ENCODE measurements around the gene ANKRD66.
A peak's percentile ranks its signal among the peaks of the same experiment; 100 is the strongest.
"Not testable (repeated sequence)": the region's sequence is repeated elsewhere in the genome, so short reads cannot be mapped to it uniquely, and the experiment has no call there.

Gene ANKRD66

DNA sequence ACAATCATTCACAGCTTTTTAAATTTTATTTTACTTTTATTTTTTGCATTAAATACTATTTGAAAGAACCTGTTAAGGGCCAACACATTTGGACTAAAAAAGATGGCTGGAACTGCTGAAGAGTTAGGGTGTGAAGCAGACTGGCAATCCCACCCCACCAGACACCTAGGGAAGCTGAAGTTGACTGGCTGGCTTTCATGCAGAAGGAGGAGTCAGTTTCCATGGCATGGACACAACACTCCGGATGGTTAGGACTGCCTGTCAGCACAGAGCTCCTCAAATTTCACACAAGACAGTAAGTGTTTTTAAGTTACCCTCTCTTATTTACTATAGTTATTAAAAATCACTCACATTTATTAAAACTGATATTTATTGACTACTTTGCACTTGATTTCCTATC lies at the start of gene ANKRD66:
Gene ANKRD66, plus strand, starts transcription at position 238 of the 400 bp plus-strand sequence. CDS start 5,016 bp downstream, outside the sequence.
- peak; percentile 34 for DNase-seq

DNA sequence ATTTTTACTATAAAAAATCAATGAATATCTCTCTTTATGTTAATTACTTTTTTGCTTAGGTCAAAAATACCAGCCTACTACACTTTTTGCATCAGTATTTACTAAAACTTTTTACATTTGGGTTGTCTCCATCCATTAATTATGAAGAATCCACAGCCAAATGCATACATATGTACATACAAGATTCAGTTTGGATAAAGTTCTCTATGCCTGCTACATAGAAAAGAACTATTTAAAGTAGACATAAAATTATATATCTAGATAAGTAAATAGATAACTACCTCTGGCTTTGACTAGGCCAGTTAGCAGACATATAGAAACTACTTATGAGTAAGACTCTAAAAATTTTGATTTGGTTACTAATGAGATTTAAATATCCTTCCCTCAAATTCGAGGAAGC lies 46.8 kb upstream of the ANKRD66 start:
- no peak for DNase-seq

DNA sequence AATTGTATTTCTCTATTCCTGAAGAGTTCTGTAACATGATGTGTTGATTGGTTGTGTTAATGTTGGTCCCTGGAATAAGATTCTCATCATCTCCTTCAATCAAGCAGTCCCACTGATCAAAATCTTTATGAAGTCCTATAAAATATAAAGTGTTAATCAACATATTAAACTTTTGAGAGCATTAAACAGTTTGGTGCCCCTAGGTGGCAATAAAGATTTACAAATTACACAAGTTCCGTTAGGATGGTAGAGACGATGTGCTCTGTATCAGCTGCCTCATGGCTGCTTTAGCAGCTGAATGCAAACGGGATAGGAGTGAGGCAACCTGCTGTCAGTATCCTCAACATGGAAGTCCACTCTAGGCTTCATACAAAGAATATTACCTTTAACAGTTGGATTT lies 42.2 kb upstream of the ANKRD66 start:
- DNase-seq: peak; percentile 54

DNA sequence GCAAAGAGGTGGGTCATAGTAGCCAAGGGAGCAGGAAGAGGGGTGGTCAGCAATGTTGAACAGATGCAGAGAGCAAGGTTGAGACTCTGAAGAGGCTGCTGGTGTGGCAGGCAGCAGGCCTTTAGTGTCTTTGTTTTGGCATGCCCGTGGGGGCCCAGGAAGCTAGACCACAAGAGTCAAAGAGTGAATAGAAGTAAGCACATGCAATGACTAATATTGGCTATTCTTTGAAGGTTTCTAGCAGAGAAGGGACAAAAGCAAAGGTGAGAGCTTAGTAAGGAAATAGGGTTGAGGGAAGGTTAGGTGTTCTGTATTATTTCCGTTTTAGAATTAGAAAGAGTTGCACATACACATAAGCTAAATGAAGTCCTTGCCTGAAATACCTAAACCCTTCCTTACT lies 40.3 kb upstream of the ANKRD66 start:
- DNase-seq: no peak

GRCh38 chr6:46711491-46711890 lies 35.2 kb upstream of the ANKRD66 start:
- DNase-seq: no peak

DNA sequence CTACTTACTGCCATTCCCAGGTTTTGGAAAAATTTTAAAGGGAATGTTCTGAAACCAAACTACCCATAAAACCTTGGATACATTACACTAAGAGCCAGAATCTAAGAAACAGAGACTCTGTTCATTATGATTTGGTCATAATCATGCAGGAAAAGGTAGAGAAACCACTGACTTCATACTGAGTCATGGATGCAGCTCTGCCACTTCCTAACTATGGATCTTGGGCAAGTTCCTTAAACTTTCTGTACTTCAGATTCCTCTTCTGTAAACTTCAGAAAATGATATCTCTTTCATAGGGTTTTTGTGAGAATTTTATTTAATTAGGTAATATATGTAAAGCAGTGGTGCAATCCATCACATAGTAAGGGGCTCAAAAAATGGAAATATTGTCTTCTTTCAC lies 31.6 kb upstream of the ANKRD66 start:
- DNase-seq: no peak

GRCh38 chr6:46719099-46719498 lies 27.6 kb upstream of the ANKRD66 start:
- peak; percentile 28 for DNase-seq

DNA sequence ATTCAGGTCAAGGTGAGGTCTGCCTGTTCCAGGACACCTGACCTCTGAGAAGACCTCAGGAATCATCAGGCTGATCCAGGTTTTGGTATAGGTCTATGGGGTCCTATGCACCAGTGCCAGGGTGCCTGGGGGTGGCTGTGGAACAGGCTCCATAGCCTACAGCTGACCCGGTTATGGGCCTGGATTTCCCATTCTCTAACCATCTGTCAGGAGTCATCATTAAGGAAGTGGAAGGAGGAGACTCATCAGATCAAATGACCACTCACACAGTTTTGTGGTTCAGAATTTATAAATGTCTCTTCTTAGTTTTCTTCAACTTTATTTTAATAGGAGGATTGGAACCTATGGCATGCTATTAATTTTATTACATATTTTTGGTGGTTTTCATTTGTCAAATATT lies 26.3 kb upstream of the ANKRD66 start:
- no peak for DNase-seq

- DNase-seq: no peak
Observed at GRCh38 chr6:46729787-46730326, 16.9 kb upstream of the ANKRD66 start.

GRCh38 chr6:46730921-46731461 lies 15.7 kb upstream of the ANKRD66 start:
- DNase-seq: no peak

GRCh38 chr6:46733341-46733801 lies 13.4 kb upstream of the ANKRD66 start:
- no peak for DNase-seq

GRCh38 chr6:46734867-46735719 lies 11.6 kb upstream of the ANKRD66 start, which contains the start of gene PLA2G7:
Gene PLA2G7, minus strand, starts transcription at chr6:46735375. Its CDS starts 12,484 bp downstream, at chr6:46722891.
- DNase-seq: peak; percentile 63

GRCh38 chr6:46735720-46736031 lies 11.1 kb upstream of the ANKRD66 start:
- DNase-seq: no peak

DNA sequence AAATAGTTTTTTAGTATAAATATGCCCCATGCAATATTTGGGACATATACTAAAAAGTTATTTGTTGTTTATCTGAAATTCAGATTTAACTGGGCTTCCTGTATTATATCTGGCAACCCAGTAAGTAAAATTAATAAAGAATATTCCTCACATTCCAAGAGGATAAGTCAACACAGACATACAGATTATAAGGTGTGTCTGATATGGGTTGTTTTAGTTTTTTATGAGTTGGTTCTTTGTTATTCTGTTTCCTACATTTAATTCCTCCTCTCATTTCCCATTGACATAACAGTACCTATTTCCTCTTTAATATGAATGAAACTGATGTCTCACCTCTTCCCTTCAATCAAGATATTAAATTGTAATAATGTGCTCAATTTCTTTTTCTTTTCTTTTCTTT lies 9.8 kb upstream of the ANKRD66 start:
- no peak for DNase-seq

DNA sequence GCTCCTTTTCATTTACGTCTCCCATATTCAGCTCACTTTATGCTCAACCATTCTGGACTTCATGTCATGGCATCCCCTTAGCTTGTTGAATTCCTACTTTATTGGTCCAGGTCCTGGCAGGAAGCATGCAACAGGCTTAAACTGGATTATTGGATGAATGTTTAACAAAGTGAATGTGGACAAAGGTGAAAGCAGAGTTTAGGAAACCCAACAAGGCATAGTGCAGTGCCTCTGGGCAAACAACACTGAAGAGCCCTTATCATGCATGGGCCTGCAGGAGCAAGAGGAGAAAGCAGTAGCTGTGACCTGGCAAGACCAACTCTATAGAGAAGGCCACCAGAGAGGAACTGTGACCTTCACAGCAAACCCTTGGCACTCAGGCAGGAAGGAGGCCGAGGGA lies 5.3 kb upstream of the ANKRD66 start:
- no peak for DNase-seq

GRCh38 chr6:46741910-46742309 lies 4.8 kb upstream of the ANKRD66 start:
- DNase-seq: no peak

GRCh38 chr6:46743425-46744158 lies 3.1 kb upstream of the ANKRD66 start:
- no peak for DNase-seq

GRCh38 chr6:46744159-46744725 lies 2.5 kb upstream of the ANKRD66 start:
- not testable (repeated sequence) for DNase-seq

DNA sequence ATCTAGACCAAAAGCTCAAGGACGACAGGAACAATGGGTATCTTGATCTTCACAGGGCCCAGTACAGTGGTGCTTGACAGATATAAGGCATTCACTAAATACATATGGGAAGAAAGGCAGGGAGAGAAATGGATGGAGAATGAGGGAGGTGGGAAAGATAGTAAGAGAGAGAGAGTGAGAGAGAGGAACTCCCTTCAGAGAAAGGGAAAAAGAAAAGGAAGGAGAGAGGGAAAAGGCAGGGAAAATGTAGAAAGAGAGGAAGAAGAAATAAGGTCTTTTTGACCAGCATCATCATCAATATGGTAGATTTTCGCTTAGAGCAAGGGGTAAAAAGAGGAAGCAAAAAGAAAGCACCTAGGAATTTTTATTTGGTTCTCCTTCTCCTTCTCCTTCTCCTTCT lies 760 bp upstream of the ANKRD66 start:
- no peak for DNase-seq

DNA sequence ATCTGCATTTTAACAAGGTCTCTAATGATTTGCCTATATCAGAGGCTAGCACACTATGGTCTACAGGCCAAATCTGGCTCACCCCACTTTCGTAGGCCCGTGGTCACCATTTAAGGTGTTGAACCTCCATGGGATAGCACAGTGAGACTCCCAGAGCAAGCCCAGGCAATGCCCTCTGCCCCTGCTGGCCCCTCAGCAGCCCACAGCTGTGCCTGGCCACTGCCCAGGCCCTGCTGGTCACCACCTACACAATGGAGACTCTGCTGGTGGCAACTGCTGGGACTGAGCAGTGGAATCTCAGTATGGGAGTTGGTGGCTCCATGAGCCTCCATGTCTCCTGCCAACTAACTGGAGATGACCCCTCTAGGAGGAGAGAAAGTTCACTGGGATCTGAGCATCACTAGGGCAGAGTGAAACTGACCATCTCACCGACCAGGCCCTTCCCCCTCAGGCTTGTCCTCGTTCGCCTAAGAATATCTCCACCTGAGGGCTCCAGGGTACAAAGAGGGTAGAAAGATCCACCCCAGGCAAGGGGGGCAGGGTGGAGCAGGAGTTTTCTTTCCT lies 2.3 kb downstream of the ANKRD66 start:
- DNase-seq: no peak

- DNase-seq: no peak
Observed at GRCh38 chr6:46749731-46750130, 3.0 kb downstream of the ANKRD66 start.

DNA sequence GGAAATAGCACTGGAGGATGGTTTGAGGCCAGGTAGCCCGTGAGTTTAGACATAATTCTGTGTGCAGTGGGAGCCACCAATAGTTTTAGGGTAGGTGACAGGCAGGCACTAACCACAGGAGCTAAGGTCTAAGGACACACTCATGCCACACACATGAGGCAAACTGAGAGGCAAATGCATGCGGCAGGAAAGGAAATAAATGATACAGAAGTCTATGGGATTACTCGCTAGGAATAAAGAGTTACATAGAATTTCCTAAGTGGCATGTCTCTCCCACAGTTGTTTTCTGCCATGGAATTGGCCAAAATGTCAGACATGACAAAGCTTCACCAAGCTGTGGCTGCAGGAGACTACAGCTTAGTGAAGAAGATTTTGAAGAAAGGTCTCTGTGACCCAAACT lies 4.9 kb downstream of the ANKRD66 start:
- no peak for DNase-seq

DNA sequence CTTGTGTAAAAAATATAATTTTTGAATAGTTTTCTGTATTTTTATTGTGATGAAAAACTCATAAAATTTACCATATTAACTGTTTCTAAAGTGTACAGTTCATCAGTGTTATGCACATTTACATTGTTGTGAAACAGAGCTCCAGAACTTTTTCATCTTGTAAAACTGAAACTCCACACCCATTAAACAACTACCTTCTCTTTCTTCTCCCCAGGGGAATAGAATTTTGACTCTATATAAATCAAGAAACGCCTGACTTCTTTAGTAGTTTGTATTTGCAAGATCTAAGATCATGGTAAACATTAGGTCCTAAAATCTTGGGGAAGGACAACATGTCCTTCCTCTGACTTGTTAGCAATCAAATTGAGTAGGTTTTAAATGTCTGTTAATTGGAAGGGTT lies 9.1 kb downstream of the ANKRD66 start:
- DNase-seq: no peak
